AG10803 (cell line): ENCODE measurements around the gene CMTM7.
"Not testable (repeated sequence)": the region's sequence is repeated elsewhere in the genome, so short reads cannot be mapped to it uniquely, and the experiment has no call there.

Experiments used
- DNase-seq: peaks from one replicate; pipeline ENCODE4 v3.0.0; 2010; ENCODE audit warnings: low read depth
- H3K4me3 ChIP-seq: 2 replicates; pipeline ENCODE4 v1.5.1; 2011; ENCODE audit warnings: mild to moderate bottlenecking, low read length, control low read depth
- CTCF ChIP-seq: conservative IDR thresholded peaks from 2 replicates; pipeline ENCODE4 v1.5.1; 2011; ENCODE audit warnings: mild to moderate bottlenecking, low read length, control low read depth, inconsistent platforms

CMTM7 gene

GRCh38 chr3:32467333-32468070, 75.8 kb downstream of the CMTM7 start:
- H3K4me3 ChIP-seq, result peak overlapping the region; percentile 47
- TF ChIP-seq CTCF, result peak; percentile 85
- peak; percentile 50 for DNase-seq

GRCh38 chr3:32469151-32469874, 77.7 kb downstream of the CMTM7 start:
- no peak for DNase-seq
- no peak overlapping the region for H3K4me3 ChIP-seq
- TF ChIP-seq CTCF, result no peak

GRCh38 chr3:32470362-32470761, 78.7 kb downstream of the CMTM7 start:
- TF ChIP-seq CTCF, result no peak
- no peak for DNase-seq
- no peak overlapping the region for H3K4me3 ChIP-seq

- no peak for DNase-seq
- H3K4me3 ChIP-seq, result no peak overlapping the region
- TF ChIP-seq CTCF, result no peak
These were observed 79.6 kb downstream of the CMTM7 start for GRCh38 chr3:32471246-32471645.

GRCh38 chr3:32472151-32472550, 80.5 kb downstream of the CMTM7 start:
- not testable (repeated sequence) for H3K4me3 ChIP-seq, DNase-seq

- no peak overlapping the region for H3K4me3 ChIP-seq
- TF ChIP-seq CTCF, result no peak
- DNase-seq, result no peak
These were observed 82.5 kb downstream of the CMTM7 start for GRCh38 chr3:32474201-32474600.

GRCh38 chr3:32480604-32481003, 89.0 kb downstream of the CMTM7 start:
- TF ChIP-seq CTCF, result no peak
- DNase-seq, result peak; percentile 65
- H3K4me3 ChIP-seq, result no peak overlapping the region
